GM12865 (cell line): Measurements from ENCODE around the gene COL9A3.

Source experiments
- DNase-seq: peaks from one replicate; pipeline ENCODE4 v3.0.0; 2010; ENCODE audit warnings: low read depth
- H3K4me3 ChIP-seq: 2 replicates; pipeline ENCODE4 v1.5.1; 2011; ENCODE audit warnings: mild to moderate bottlenecking, low read depth, low read length, control low read depth
- TF ChIP-seq, protein P1 (sequence below): IDR thresholded peaks from 2 replicates; pipeline ENCODE4 v1.5.1; 2011; ENCODE audit warnings: low read length, control low read depth, low read depth, inconsistent platforms; ENCODE audit not compliant: insufficient read depth; ENCODE audit errors: missing control alignments

COL9A3 gene

DNA sequence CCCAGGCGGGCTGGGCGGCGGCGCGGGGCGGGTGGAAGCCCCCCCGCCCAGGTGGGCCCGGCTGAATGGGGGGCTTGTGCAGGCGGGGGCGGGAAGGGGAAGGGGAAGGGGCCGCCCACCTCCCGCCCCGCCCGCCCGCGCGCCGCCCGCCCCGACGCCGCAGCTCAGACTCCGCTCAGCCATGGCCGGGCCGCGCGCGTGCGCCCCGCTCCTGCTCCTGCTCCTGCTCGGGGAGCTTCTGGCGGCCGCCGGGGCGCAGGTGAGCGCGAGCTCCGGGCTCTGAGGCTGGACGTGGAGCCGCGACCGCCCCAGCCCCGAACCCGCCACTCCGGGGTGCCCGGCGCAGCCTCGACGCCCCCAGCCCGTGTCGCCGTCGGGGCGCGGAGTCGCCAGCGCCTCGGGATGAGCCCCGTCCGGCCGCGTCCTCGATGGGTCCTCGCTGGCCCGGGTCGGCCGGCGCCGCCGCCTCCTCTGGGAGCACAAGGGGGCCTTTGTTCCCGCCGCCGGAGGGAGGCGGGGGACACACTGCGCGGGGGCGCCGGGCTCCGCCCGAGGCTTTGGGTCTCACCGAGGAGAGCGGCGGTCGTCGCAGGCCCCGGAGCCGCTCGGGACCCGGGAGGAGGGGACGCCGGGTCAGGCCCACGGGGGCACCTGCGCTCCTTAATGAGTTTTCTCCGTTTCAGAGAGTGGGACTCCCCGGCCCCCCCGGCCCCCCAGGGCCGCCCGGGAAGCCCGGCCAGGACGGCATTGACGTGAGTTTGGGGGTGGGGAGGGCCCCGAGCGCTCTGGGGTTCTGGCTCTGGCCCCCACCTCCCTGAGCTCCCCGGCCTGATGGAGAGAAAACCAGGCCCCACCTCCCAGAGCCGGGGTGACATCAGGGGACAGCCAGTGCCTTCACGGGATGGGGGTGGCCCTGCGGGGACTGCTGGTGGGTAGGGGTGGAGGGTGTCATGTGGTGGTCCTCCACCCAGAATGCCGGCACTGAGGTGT lies at the start of gene COL9A3:
Gene COL9A3, plus strand, starts transcription at position 167 of the 990 bp plus-strand sequence. Its CDS starts 15 bp downstream, at position 182.
- DNase-seq: no peak
- H3K4me3 ChIP-seq: no peak within 1 kb of the TSS
- TF ChIP-seq, protein P1, sequence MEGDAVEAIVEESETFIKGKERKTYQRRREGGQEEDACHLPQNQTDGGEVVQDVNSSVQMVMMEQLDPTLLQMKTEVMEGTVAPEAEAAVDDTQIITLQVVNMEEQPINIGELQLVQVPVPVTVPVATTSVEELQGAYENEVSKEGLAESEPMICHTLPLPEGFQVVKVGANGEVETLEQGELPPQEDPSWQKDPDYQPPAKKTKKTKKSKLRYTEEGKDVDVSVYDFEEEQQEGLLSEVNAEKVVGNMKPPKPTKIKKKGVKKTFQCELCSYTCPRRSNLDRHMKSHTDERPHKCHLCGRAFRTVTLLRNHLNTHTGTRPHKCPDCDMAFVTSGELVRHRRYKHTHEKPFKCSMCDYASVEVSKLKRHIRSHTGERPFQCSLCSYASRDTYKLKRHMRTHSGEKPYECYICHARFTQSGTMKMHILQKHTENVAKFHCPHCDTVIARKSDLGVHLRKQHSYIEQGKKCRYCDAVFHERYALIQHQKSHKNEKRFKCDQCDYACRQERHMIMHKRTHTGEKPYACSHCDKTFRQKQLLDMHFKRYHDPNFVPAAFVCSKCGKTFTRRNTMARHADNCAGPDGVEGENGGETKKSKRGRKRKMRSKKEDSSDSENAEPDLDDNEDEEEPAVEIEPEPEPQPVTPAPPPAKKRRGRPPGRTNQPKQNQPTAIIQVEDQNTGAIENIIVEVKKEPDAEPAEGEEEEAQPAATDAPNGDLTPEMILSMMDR: no peak

DNA sequence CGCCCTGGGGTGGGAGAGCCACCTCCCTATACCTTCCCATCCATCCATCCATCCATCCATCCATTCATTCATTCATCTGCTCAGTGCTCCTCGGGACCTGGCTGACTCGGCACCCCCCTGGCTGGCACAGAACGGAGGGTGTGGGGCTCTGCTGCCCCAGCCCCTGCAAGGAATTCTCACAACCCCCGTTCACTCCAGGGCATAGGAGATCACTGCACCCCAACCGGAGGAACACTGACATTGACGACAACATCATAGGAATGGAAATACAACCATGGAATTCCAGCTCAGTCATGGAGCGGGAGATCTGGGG lies 48.7 kb upstream of the COL9A3 start:
- TF ChIP-seq, protein P1: no peak
- DNase-seq: no peak

DNA sequence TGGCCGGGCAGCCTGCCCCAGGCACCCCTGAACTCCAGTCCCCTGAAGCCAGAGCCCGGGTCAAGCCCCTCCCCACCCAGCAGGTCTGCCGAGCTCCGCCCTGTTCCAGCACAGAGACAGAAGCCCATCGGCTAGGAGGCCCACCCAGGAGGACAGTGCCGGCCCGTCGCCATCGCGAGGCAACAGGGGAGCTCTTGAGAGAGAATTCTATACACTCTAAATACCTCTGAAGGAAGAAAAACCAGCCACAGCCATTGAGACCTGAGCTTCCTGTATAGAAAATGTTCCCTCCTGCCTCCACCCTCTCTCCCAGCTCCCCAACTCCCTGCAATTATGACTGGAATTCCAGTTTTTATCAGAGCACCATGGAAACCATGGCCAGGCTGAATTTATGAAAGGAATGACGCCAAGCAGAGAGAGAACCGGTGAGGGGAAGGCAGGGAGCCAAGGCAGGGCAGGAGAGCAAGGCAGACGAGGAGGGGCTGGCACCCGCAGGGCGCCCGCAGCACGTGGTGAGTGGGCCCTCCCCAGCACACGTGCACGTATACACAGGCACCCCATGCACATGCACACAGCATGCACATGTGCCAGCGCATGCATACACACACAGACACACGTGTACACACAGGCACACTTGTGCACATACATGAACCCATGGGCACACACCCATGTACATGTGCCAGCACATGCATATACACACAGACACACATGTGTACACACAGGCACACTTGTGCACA lies 48.1 kb upstream of the COL9A3 start:
- no peak for DNase-seq
- TF ChIP-seq, protein P1: no peak
- H3K4me3 ChIP-seq: no peak overlapping the region

More for the DNA sequence above, 48.7 kb upstream of the COL9A3 start:
- no peak overlapping the region for H3K4me3 ChIP-seq

DNA sequence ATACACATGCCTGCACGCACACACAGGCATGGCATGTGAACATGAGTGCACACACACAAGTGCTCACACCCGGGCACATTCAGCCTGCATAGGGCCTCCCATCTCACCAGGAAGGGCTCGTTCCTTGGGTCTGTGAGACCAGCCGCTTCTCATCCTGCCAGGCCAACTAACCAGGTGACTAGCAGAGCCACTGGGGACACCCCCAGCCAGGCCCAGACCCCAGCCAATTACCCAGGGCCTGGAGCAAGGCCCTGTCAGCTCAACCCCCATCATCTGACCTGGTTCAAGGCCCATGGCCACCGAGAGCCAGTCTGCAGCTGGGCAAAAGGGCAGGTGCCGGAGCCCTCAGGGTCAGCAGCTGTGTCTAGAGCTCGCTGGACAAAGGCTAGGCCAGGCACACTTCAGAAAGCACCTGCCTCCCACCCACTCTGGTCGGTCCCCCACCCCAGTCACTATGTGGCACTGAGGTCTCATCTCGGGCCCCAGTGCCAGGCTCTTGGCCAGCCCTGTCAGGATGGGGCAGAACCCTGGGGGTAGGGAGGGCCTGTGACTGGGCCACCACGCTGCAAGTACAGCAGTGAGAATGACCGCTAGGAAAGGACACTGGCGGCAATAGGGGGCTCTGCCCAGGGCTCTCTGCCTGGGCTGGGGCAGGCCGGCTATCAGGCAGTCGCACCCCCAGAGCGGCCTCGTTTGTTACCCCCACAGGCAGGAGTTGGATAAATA lies 47.3 kb upstream of the COL9A3 start:
- no peak for DNase-seq
- TF ChIP-seq, protein P1: no peak
- H3K4me3 ChIP-seq: no peak overlapping the region

DNA sequence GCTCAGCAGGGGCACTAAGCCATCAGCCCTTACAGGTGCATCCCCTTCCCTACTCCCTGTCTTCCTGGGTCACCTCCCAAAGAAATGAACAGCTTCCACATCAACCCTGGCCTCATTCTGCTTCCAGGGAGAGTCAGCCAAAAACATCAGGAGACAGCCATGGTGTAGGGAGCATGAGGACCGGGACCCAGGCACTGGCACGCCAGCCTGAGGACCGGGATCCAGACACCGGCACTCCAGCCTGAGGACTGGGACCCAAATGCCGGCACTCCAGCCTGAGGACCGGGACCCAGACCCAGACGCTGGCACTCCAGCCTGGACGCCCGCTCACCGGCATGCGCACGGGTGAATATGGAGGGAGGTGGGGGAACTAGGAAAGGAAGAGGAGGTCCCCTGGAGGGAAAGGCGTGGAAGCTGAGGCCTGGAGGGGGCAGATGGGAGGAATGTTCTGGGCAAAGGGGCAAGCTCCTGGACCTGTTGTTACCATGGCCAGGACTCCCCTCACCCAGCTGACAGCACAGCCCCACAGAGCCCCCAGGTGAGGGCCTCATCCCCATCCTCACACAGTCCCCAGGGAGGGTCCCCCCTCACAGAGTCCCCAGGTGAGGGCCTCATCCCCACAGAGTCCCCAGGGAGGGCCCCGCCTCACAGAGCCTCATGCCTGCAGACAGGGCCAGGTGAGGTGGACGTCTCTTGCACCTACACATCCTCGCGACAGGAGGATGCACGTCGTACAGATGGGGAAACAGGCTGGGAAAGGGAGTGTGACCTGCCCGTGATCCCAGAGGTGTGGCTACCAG lies 46.5 kb upstream of the COL9A3 start:
- no peak for DNase-seq
- TF ChIP-seq, protein P1: no peak
- no peak overlapping the region for H3K4me3 ChIP-seq

DNA sequence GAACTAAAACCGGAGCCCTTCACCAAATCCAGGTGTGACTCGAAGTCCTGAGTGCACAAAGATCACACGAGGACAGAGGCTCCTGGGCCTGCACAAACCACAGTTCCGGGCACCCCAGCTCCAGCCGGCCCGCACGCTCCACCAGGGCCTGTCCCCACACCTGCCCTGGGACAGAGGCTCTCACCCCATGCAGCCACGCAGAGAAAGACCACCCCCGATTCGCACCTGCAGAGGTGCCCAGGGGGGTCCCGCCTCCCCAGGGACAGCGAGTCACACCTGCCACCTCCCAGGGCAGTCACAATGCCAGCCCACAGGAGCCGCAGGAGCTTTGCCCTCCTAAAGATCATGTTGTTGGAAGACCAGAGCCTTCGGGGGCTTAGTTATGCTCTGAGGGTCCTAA lies 45.9 kb upstream of the COL9A3 start:
- no peak for DNase-seq
- TF ChIP-seq, protein P1: no peak
- no peak overlapping the region for H3K4me3 ChIP-seq
